GM12878 (cell line): ENCODE measurements around the gene CEP128. TPM values are rescaled to one million over a fixed set of nuclear protein-coding genes. Genes with fewer than 3 reads are reported as not detected.

Experiments
- ATAC-seq: fragments of 200-7000 bp; cut with Tn5 transposase; 3 replicates; pipeline ENCODE4 v1.9.1; 2020; ENCODE audit warnings: mild to moderate bottlenecking, moderate library complexity
- BruUV-seq: library from RNA; stranded (reverse); fragments of 400-500 nt; replicated peaks from 2 replicates; lab custom pipeline; 2021; lab: Mats Ljungman, UMichigan
- CTCF ChIA-PET: fragments of 300-600 bp; sonication (Branson Sonifier 250); formaldehyde crosslinking; extraction: SDS; loops from one replicate; lab custom pipeline; 2021; ENCODE audit warnings: inconsistent platforms; lab: Yijun Ruan, JAX
- POLR2A ChIA-PET: fragments of 350-600 bp; formaldehyde crosslinking; extraction: SDS; loops from one replicate; lab custom pipeline; 2021; ENCODE audit warnings: inconsistent platforms; lab: Charles Lee
- RAD21 ChIA-PET: fragments of 300-600 bp; sonication (Branson Sonifier 250); formaldehyde crosslinking; loops from one replicate; lab custom pipeline; 2023; ENCODE audit warnings: antibody characterized with exemption; ENCODE audit not compliant: unreplicated experiment; lab: Charles Lee
- SMC1A ChIA-PET: fragments of 300-600 bp; sonication (Branson Sonifier 250); formaldehyde crosslinking; loops from one replicate; lab custom pipeline; 2023; ENCODE audit not compliant: unreplicated experiment, uncharacterized antibody; lab: Charles Lee
- DNase-seq: peaks from one replicate; pipeline ENCODE4 v3.0.0-alpha.2; 2011; ENCODE audit warnings: low read depth, low spot score
- FAIRE-seq: peaks from 3 replicates; lab custom pipeline; 2011; peaks lifted over from hg19 to GRCh38; lab: Jason Lieb, UNC
- H2AFZ ChIP-seq: 2 replicates; pipeline ENCODE4 v1.6.0; 2011; ENCODE audit warnings: low read depth, low read length, control low read depth; ENCODE audit not compliant: control insufficient read depth
- H3K27ac ChIP-seq: 2 replicates; pipeline ENCODE4 v1.5.1; 2011; ENCODE audit warnings: control low read depth; ENCODE audit not compliant: control insufficient read depth, insufficient read depth
- H3K27me3 ChIP-seq, 2 experiments: replicated peaks in 1 of 2; 2 replicates each; pipeline versions ENCODE4 v1.6.0 to v1.6.1; 2011; ENCODE audit warnings: low read length in 1 of 2; ENCODE audit not compliant: control insufficient read depth in 2 of 2, insufficient read depth in 2 of 2
- H3K36me3 ChIP-seq, 2 experiments: 2 replicates each; pipeline ENCODE4 v1.5.1; 2011; ENCODE audit warnings: low read length in 1 of 2; ENCODE audit not compliant: control insufficient read depth in 2 of 2, insufficient read depth in 2 of 2
- H3K4me1 ChIP-seq: 2 replicates; pipeline ENCODE4 v1.6.1; 2011; ENCODE audit warnings: mild to moderate bottlenecking, low read length, moderate library complexity, mixed read lengths; ENCODE audit not compliant: control insufficient read depth, insufficient read depth
- H3K4me2 ChIP-seq: 2 replicates; pipeline ENCODE4 v1.6.0; 2011; ENCODE audit warnings: control low read depth; ENCODE audit not compliant: control insufficient read depth, insufficient read depth
- H3K4me3 ChIP-seq: fragments of 200-600 bp; sonication (generic); 2 replicates; pipeline ENCODE4 v1.5.1; 2016
- H3K79me2 ChIP-seq: 2 replicates; pipeline ENCODE4 v1.6.0; 2011; ENCODE audit warnings: low read length; ENCODE audit not compliant: control insufficient read depth, insufficient read depth
- H3K9ac ChIP-seq: 2 replicates; pipeline ENCODE4 v1.8.0; 2011; ENCODE audit warnings: low read length, control low read depth, mixed read lengths; ENCODE audit not compliant: control insufficient read depth, insufficient read depth
- H3K9me3 ChIP-seq: replicated peaks from 3 replicates; pipeline ENCODE4 v1.5.1; 2011; ENCODE audit warnings: mild to moderate bottlenecking, low read length; ENCODE audit not compliant: control insufficient read depth, insufficient read depth
- H4K20me1 ChIP-seq: 2 replicates; pipeline ENCODE4 v1.6.0; 2011; ENCODE audit not compliant: control insufficient read depth, insufficient read depth
- BHLHE40 ChIP-seq, 2 experiments: fragments of 450-650 bp in 1 of 2; IDR thresholded peaks; 2 replicates each; pipeline ENCODE4 v1.6.1; 2011 to 2017; ENCODE audit warnings: low read depth in 2 of 2, borderline replicate concordance in 1 of 2, improper control_type of control experiment in 1 of 2, low read length in 1 of 2, mild to moderate bottlenecking in 1 of 2
- HDAC2 ChIP-seq: fragments of 200-600 bp; sonication (generic); IDR thresholded peaks from 2 replicates; pipeline ENCODE4 v1.6.1; 2017
- RELA ChIP-seq: fragments of 450-650 bp; IDR thresholded peaks from 2 replicates; pipeline ENCODE4 v1.8.0; 2014; ENCODE audit warnings: borderline replicate concordance; ENCODE audit not compliant: partially characterized antibody
- SREBF1 ChIP-seq: IDR thresholded peaks from 2 replicates; pipeline ENCODE4 v1.6.1; 2012; ENCODE audit warnings: mild to moderate bottlenecking, low read length
- ZNF207 ChIP-seq: fragments of 450-650 bp; IDR thresholded peaks from 2 replicates; pipeline ENCODE4 v1.6.1; 2014; ENCODE audit warnings: antibody characterized with exemption, mild to moderate bottlenecking, borderline replicate concordance
- in situ Hi-C: fragments of 300-500 bp; cut with MboI; formaldehyde crosslinking; loops from 9 replicates; pipeline ENCODE4 v1.14.3; 2018; ENCODE audit warnings: mixed read lengths
- intact Hi-C: fragments of 100-400 bp; cut with micrococcal nuclease; formaldehyde crosslinking; loops from one replicate; pipeline ENCODE4 v1.14.2; 2022; ENCODE audit not compliant: unreplicated experiment
- polyA plus RNA-seq, 11 experiments: library from polyadenylated mRNA; depleted of rRNA in 4 of 11; unstranded in 6 of 11; stranded (reverse) in 5 of 11; fragments of >200 nt; fragmentation: Nextera tagmentation in 4 of 11; fragmentation: Illumina TruSeq in 1 of 11; extraction: Ambion mirVana in 4 of 11; extraction: Trizol in 1 of 11; gene quantifications; 1 replicate in 1 of 11; 2 replicates in 10 of 11; pipeline versions ENCODE4 v1.2.1 to v1.2.3, GENCODE V29; 2011 to 2016; ENCODE audit warnings: inconsistent platforms in 2 of 11, missing spikeins in 2 of 11, low read depth in 1 of 11
- total RNA-seq, 4 experiments: library from RNA; depleted of rRNA in 3 of 4; stranded (reverse); fragments of >200 nt in 3 of 4; fragmentation: Illumina TruSeq in 1 of 4; extraction: Trizol in 1 of 4; gene quantifications; 2 replicates each; pipeline versions ENCODE4 v1.2.1 to v1.2.3, GENCODE V29; 2013 to 2021
- TF ChIP-seq, protein P1 (sequence below): fragments of 450-650 bp; IDR thresholded peaks from 2 replicates; pipeline ENCODE4 v1.6.1; 2017; ENCODE audit warnings: mild to moderate bottlenecking
- TF ChIP-seq, protein P2 (sequence below): IDR thresholded peaks from 2 replicates; pipeline ENCODE4 v1.6.1; 2012; ENCODE audit warnings: low read length, inconsistent platforms
- TF ChIP-seq, protein P3 (sequence below): IDR thresholded peaks from 2 replicates; pipeline ENCODE4 v1.6.1; 2011; ENCODE audit warnings: low read depth, low read length, improper control_type of control experiment, borderline replicate concordance
- TF ChIP-seq, protein P4 (sequence below): fragments of 450-650 bp; IDR thresholded peaks from 2 replicates; pipeline ENCODE4 v1.6.1; 2014; ENCODE audit warnings: mild to moderate bottlenecking

The CEP128 gene
- total and polyA plus RNA-seq, 10 of the 15 experiments (the other 5 are each of a cell fraction or from before 2014, with no cell fraction given) = 1.1 to 6.7 (median 3.4) TPM

DNA sequence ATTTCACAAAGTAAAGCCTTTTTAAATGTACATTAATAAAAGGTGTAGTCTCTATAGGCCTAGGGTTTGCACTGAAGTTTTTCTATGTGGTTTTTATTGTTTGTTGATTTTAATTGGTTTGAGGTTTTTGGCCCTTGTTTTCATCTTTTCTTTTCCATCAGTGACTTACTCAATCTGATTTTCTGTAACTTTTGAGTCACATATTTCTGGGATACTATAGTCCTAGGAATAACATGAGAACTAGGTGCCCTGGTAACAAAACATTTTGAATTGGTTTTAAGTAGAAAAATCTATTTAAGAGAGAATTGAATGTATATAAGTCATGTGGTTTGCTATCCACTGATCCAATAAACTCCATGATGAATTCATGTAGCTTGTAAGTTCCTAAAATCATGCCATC is 311.9 kb downstream of the CEP128 start:
- H4K20me1 ChIP-seq = no peaks in the 10 kb centered on the region
- RAD21 ChIA-PET = no interaction called here

More for the DNA sequence above, 311.9 kb downstream of the CEP128 start:
- FAIRE-seq (no peak), ATAC-seq (no peak), DNase-seq (no peak)
- POLR2A ChIA-PET = no interaction called here
- H2AFZ ChIP-seq = no peak overlapping the region
- in situ Hi-C loops (no loop called here), intact Hi-C loops (no loop called here)
- SMC1A ChIA-PET = interaction anchor here (1.6 kb wide), 1 partner anchor 13 kb away, joined by 4 read pairs; no protein-coding TSS in a partner anchor
- no peaks in the 10 kb centered on the region for H3K9me3 ChIP-seq
- no peaks in the 10 kb centered on the region for H3K79me2 ChIP-seq
- H3K4me3 ChIP-seq = no peak overlapping the region
- no peaks in the 10 kb centered on the region for H3K36me3 ChIP-seq
- no peak for TF ChIP-seq ZNF207
- TF ChIP-seq, protein P1, sequence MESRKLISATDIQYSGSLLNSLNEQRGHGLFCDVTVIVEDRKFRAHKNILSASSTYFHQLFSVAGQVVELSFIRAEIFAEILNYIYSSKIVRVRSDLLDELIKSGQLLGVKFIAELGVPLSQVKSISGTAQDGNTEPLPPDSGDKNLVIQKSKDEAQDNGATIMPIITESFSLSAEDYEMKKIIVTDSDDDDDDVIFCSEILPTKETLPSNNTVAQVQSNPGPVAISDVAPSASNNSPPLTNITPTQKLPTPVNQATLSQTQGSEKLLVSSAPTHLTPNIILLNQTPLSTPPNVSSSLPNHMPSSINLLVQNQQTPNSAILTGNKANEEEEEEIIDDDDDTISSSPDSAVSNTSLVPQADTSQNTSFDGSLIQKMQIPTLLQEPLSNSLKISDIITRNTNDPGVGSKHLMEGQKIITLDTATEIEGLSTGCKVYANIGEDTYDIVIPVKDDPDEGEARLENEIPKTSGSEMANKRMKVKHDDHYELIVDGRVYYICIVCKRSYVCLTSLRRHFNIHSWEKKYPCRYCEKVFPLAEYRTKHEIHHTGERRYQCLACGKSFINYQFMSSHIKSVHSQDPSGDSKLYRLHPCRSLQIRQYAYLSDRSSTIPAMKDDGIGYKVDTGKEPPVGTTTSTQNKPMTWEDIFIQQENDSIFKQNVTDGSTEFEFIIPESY = no peak
- TF ChIP-seq BHLHE40 (IDR thresholded peaks at IDR 0.05; ENCODE audit: borderline replicate concordance in 1 of 2, low read depth in 2 of 2, low read length in 1 of 2) = no peak
- TF ChIP-seq SREBF1 = no peak
- TF ChIP-seq, protein P2, sequence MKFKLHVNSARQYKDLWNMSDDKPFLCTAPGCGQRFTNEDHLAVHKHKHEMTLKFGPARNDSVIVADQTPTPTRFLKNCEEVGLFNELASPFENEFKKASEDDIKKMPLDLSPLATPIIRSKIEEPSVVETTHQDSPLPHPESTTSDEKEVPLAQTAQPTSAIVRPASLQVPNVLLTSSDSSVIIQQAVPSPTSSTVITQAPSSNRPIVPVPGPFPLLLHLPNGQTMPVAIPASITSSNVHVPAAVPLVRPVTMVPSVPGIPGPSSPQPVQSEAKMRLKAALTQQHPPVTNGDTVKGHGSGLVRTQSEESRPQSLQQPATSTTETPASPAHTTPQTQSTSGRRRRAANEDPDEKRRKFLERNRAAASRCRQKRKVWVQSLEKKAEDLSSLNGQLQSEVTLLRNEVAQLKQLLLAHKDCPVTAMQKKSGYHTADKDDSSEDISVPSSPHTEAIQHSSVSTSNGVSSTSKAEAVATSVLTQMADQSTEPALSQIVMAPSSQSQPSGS = no peak
- TF ChIP-seq RELA = no peak
- TF ChIP-seq, protein P3, sequence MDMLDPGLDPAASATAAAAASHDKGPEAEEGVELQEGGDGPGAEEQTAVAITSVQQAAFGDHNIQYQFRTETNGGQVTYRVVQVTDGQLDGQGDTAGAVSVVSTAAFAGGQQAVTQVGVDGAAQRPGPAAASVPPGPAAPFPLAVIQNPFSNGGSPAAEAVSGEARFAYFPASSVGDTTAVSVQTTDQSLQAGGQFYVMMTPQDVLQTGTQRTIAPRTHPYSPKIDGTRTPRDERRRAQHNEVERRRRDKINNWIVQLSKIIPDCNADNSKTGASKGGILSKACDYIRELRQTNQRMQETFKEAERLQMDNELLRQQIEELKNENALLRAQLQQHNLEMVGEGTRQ = no peak
- TF ChIP-seq HDAC2 = no peak
- TF ChIP-seq, protein P4, sequence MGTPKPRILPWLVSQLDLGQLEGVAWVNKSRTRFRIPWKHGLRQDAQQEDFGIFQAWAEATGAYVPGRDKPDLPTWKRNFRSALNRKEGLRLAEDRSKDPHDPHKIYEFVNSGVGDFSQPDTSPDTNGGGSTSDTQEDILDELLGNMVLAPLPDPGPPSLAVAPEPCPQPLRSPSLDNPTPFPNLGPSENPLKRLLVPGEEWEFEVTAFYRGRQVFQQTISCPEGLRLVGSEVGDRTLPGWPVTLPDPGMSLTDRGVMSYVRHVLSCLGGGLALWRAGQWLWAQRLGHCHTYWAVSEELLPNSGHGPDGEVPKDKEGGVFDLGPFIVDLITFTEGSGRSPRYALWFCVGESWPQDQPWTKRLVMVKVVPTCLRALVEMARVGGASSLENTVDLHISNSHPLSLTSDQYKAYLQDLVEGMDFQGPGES = no peak
- no peak overlapping the region for H3K27ac ChIP-seq
- CTCF ChIA-PET = no interaction called here
- H3K4me2 ChIP-seq = no peak overlapping the region
- no peak overlapping the region for H3K9ac ChIP-seq
- BruUV-seq = no TSS peak
- H3K4me1 ChIP-seq = no peaks in the 10 kb centered on the region
- no peaks in the 10 kb centered on the region for H3K27me3 ChIP-seq
